Fibroblast of mammary gland (primary cell): ENCODE data around the gene BMPER.

ENCODE experiments used
- DNase-seq: peaks from one replicate; pipeline ENCODE4 v3.0.0-alpha.2; 2010; ENCODE audit warnings: low read depth
- H3K4me3 ChIP-seq: 2 replicates; pipeline ENCODE4 v1.5.1; 2011; ENCODE audit warnings: low read depth, mild to moderate bottlenecking, low read length, moderate library complexity; ENCODE audit not compliant: control insufficient read depth
- CTCF ChIP-seq: conservative IDR thresholded peaks from 2 replicates; pipeline ENCODE4 v1.5.1; 2011; ENCODE audit warnings: low read depth, low read length, inconsistent platforms; ENCODE audit not compliant: control insufficient read depth, insufficient read depth

Gene BMPER

GRCh38 chr7:34115503-34115902 lies 210.2 kb downstream of the BMPER start:
- H3K4me3 ChIP-seq: no peak overlapping the region
- TF ChIP-seq CTCF: no peak
- no peak for DNase-seq

DNA sequence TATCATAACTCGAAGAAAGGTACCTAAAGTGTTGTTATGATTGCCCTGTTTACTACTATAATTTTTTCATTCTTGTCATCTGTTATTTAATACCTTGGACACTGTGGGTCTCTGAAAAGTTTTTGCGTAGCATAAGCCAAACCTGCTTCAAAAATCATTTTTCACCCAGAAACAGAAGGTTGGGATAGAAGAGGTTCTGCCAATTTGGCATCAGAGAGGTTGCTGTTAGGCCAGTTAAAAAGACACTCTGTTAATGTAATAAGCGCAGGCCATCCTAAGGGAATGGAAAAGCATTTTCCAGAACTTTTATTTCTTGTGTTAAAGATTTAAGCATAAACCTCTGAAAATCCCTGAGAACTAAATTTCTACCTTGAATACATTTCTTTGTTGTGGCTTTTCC lies 212.2 kb downstream of the BMPER start:
- no peak for DNase-seq
- no peak overlapping the region for H3K4me3 ChIP-seq
- no peak for TF ChIP-seq CTCF

GRCh38 chr7:34121366-34121765 lies 216.0 kb downstream of the BMPER start:
- H3K4me3 ChIP-seq: no peak overlapping the region
- no peak for DNase-seq
- no peak for TF ChIP-seq CTCF

GRCh38 chr7:34123316-34123715 lies 218.0 kb downstream of the BMPER start:
- no peak for TF ChIP-seq CTCF
- DNase-seq: no peak
- no peak overlapping the region for H3K4me3 ChIP-seq

DNA sequence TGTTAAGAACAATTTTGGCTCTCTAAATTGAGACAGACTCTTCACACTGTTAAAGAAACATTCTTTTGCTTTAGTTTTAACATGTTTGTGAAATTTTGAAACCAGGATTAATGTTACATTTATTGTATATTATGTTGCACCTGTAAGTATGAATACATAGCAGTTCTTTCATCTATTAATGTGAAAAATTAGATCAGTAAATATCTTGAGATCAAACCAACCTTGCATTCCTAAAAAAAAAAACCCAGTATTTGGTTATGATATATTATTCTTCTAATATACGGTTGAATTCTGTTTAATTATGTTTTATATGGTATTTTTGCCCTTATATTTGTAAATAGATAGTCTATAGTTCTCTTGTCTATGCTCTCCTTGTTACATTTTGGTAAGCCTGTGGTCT lies 219.4 kb downstream of the BMPER start:
- TF ChIP-seq CTCF: no peak
- H3K4me3 ChIP-seq: no peak overlapping the region
- no peak for DNase-seq

DNA sequence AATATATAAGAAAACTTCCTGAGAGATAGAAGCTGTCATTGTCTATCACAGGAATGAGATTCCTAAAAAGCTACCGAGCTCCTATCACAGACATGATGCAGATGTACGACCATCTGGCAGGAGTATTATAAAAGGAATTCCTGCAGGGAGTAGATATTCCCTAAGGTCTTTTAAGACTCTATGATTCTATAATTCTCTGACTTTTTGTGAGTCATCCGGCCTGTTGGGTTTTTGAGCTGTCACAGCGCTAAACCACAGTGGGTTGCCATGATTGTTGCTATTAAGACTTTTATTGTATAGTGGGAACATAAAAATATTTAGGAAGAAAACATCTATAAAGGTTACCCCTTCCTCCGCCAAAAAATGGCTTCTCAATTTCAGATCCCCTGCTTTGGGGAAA lies 223.4 kb downstream of the BMPER start:
- TF ChIP-seq CTCF: no peak
- peak; percentile 90 for DNase-seq
- no peak overlapping the region for H3K4me3 ChIP-seq
